ENCODE results near the gene STPG4. TPM values are rescaled to one million over a fixed set of nuclear protein-coding genes. Genes with fewer than 3 reads are reported as not detected.
A peak's percentile ranks its signal among the peaks of the same experiment; 100 is the strongest.

Gene STPG4
- total RNA-seq, 1 experiment from 2014 or later = 10.6 TPM

DNA sequence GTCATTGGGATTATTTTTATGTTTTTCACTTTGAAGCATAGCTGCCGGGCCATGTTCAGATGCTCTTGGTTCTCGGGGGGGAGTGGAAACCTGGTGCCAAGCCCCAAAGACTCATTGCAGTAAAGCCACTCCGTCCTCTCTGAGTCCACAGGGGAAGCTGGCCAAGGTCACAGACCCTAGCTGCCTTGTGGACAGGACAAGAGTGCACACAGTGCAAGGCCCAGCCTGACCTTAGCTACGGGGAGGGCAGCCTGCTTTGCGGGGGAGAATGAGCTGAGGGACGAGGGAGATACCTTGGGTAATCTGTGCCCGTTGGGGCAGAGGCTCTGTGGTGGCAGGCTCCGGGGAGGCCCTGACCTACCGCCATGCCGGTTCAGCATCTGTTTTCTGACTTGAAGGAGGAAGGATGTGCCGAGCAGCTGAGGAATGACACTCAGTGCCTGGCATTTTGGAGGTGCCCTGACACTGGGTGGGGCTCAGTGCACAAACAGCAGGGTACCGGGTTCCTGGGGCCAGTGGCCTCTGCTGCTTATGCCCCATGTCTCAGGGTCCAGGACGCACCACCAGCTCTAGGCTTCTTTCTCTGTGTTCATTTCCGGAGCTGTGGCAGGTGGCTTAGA lies 87.2 kb downstream of the STPG4 start:
- DNase-seq (ENCODE audit: low read depth, low spot score) (no peak), ATAC-seq (no peak)
- peaks cover 61% of the 10 kb centered on the region for H3K79me2 ChIP-seq (ENCODE audit: insufficient read depth, low read length)
- no peaks in the 10 kb centered on the region for H4K20me1 ChIP-seq (ENCODE audit: insufficient read depth)
- ChIA-PET POLR2A (no interaction called here), CTCF (interaction anchor here (0.6 kb wide), 1 partner anchor 320 kb away, joined by 3 read pairs; no protein-coding TSS in a partner anchor), RAD21 (ENCODE audit: low non-redundant PET in 1 of 2, low total read pairs in 2 of 2, uncharacterized antibody in 2 of 2, unreplicated experiment in 2 of 2) (no interaction called here)
- no peak overlapping the region for H3K4me3 ChIP-seq (replicated peaks in 1 of 2; ENCODE audit: low read depth in 1 of 2, low read length in 2 of 2)
- TF ChIP-seq ELF1 (IDR thresholded peaks at IDR 0.05; ENCODE audit: borderline replicate concordance, low read depth) = no peak
- TF ChIP-seq POLR2AphosphoS5 (IDR thresholded peaks at IDR 0.05; ENCODE audit: low read depth, low read length) = no peak
- TF ChIP-seq EZH2 (IDR thresholded peaks at IDR 0.05) = no peak
- TF ChIP-seq JUND (IDR thresholded peaks at IDR 0.05) = no peak
- TF ChIP-seq TCF7L2 (IDR thresholded peaks at IDR 0.05; ENCODE audit: borderline replicate concordance, extremely low read depth, insufficient read depth, insufficient read length) = no peak
- TF ChIP-seq FOSL1 (IDR thresholded peaks at IDR 0.05; ENCODE audit: low read depth) = no peak
- TF ChIP-seq CBX3 (IDR thresholded peaks at IDR 0.05; ENCODE audit: low read depth) = no peak
- TF ChIP-seq CEBPB (IDR thresholded peaks at IDR 0.05; ENCODE audit: low read depth) = no peak
- intact Hi-C loops (cut with micrococcal nuclease) = no loop called here
- H3K9me2 ChIP-seq (ENCODE audit: insufficient read depth) = no peaks in the 10 kb centered on the region
- H3K27ac ChIP-seq (ENCODE audit: low read depth, low read length) = no peak overlapping the region
- H3K36me3 ChIP-seq (ENCODE audit: control insufficient read depth in 1 of 2, insufficient read depth in 2 of 2, low read length in 2 of 2) = no peaks in the 10 kb centered on the region
- no TSS peak for BruUV-seq (replicated peaks)
- H2AFZ ChIP-seq (ENCODE audit: low read depth, low read length, poor library complexity, severe bottlenecking) = no peak overlapping the region
- no peaks in the 10 kb centered on the region for H3K9me3 ChIP-seq (ENCODE audit: control insufficient read depth in 1 of 2, insufficient read depth in 1 of 2, low read depth in 1 of 2, low read length in 2 of 2)
- no peak overlapping the region for H3K9ac ChIP-seq (ENCODE audit: low read length)
- no peaks in the 10 kb centered on the region for H3K27me3 ChIP-seq (ENCODE audit: insufficient read depth, low read length)
- H3K4me1 ChIP-seq (ENCODE audit: control insufficient read depth in 1 of 2, insufficient read depth in 2 of 2, low read length in 2 of 2) = peaks cover 55 to 100% of the 10 kb centered on the region in 2 experiments
- no peak overlapping the region for H3K4me2 ChIP-seq (ENCODE audit: low read length)

DNA sequence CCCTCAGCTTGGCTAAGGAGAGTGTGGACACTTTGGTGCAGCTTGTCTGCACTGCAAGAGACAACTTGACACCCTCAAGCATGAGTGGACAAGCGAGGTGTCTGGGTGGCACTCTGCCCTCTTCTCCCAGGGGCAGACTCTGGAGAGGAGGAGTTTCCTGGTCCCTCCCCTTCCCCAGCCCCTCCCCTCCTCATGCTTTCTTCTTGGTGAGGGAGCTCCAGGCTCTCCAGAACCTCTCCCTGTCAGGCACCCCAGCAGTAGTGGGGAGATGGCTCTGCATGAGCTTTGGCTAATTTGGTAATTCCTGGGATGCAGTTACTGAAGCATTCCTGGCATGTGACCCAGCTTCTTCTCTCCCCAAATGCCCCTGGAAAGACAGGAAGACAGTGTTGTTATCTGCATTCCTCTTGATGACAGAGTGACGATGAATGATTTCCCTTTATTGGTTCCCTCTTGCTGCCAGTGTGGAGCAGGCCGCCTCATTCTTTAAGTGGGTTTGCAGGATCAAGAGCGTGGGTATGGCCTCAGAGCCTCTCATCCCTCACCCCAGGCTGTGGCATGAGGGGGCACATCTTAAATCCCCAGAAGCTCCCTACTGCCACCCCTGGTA lies 89.2 kb downstream of the STPG4 start:
- ChIA-PET CTCF (no interaction called here), POLR2A (interaction anchor here (1.9 kb wide), 1 partner anchor 11 kb away, joined by 7 read pairs; no protein-coding TSS in a partner anchor), RAD21 (ENCODE audit: low non-redundant PET in 1 of 2, low total read pairs in 2 of 2, uncharacterized antibody in 2 of 2, unreplicated experiment in 2 of 2) (interaction anchor here in 1 of 2 experiments (0.9 kb wide), 1 partner anchor 11 kb away, joined by 4 read pairs; no protein-coding TSS in a partner anchor)
- H3K36me3 ChIP-seq (ENCODE audit: control insufficient read depth in 1 of 2, insufficient read depth in 2 of 2, low read length in 2 of 2) = no peaks in the 10 kb centered on the region
- ATAC-seq = peak; percentile 35
- H3K79me2 ChIP-seq (ENCODE audit: insufficient read depth, low read length) = peaks cover 49% of the 10 kb centered on the region
- H3K4me3 ChIP-seq (replicated peaks in 1 of 2; ENCODE audit: low read depth in 1 of 2, low read length in 2 of 2) = peak overlapping the region in 1 of 2 experiments; percentile 1; a peak in 1 of 4 replicates
- H2AFZ ChIP-seq (ENCODE audit: low read depth, low read length, poor library complexity, severe bottlenecking) = no peak overlapping the region
- H3K9me3 ChIP-seq (ENCODE audit: control insufficient read depth in 1 of 2, insufficient read depth in 1 of 2, low read depth in 1 of 2, low read length in 2 of 2) = no peaks in the 10 kb centered on the region
- no peaks in the 10 kb centered on the region for H3K9me2 ChIP-seq (ENCODE audit: insufficient read depth)
- BruUV-seq (replicated peaks) = no TSS peak
- no peak for DNase-seq (ENCODE audit: low read depth, low spot score)
- intact Hi-C loops (cut with micrococcal nuclease) = no loop called here
- no peaks in the 10 kb centered on the region for H4K20me1 ChIP-seq (ENCODE audit: insufficient read depth)
- H3K4me2 ChIP-seq (ENCODE audit: low read length) = peak overlapping the region; percentile 70
- H3K9ac ChIP-seq (ENCODE audit: low read length) = peak overlapping the region; percentile 47
- no peaks in the 10 kb centered on the region for H3K27me3 ChIP-seq (ENCODE audit: insufficient read depth, low read length)
- H3K27ac ChIP-seq (ENCODE audit: low read depth, low read length) = peak overlapping the region; percentile 30; the same call in 1 of the 2 replicates
- H3K4me1 ChIP-seq (ENCODE audit: control insufficient read depth in 1 of 2, insufficient read depth in 2 of 2, low read length in 2 of 2) = peaks cover 41 to 80% of the 10 kb centered on the region in 2 experiments
- TF ChIP-seq, protein P1, sequence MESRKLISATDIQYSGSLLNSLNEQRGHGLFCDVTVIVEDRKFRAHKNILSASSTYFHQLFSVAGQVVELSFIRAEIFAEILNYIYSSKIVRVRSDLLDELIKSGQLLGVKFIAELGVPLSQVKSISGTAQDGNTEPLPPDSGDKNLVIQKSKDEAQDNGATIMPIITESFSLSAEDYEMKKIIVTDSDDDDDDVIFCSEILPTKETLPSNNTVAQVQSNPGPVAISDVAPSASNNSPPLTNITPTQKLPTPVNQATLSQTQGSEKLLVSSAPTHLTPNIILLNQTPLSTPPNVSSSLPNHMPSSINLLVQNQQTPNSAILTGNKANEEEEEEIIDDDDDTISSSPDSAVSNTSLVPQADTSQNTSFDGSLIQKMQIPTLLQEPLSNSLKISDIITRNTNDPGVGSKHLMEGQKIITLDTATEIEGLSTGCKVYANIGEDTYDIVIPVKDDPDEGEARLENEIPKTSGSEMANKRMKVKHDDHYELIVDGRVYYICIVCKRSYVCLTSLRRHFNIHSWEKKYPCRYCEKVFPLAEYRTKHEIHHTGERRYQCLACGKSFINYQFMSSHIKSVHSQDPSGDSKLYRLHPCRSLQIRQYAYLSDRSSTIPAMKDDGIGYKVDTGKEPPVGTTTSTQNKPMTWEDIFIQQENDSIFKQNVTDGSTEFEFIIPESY (IDR thresholded peaks at IDR 0.05; ENCODE audit: extremely low read depth, insufficient replicate concordance, low read length) = no peak
- TF ChIP-seq SIN3A (IDR thresholded peaks at IDR 0.05; ENCODE audit: low read depth) (0 out of 2 replicates have a peak, but pooled peaks have one; percentile 15), SRF (IDR thresholded peaks at IDR 0.05; ENCODE audit: low read depth) (no peak), SP1 (IDR thresholded peaks at IDR 0.05; ENCODE audit: low read depth) (peak; percentile 19; the same call in 1 of the 2 replicates)
- TF ChIP-seq, protein P2, sequence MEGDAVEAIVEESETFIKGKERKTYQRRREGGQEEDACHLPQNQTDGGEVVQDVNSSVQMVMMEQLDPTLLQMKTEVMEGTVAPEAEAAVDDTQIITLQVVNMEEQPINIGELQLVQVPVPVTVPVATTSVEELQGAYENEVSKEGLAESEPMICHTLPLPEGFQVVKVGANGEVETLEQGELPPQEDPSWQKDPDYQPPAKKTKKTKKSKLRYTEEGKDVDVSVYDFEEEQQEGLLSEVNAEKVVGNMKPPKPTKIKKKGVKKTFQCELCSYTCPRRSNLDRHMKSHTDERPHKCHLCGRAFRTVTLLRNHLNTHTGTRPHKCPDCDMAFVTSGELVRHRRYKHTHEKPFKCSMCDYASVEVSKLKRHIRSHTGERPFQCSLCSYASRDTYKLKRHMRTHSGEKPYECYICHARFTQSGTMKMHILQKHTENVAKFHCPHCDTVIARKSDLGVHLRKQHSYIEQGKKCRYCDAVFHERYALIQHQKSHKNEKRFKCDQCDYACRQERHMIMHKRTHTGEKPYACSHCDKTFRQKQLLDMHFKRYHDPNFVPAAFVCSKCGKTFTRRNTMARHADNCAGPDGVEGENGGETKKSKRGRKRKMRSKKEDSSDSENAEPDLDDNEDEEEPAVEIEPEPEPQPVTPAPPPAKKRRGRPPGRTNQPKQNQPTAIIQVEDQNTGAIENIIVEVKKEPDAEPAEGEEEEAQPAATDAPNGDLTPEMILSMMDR (IDR thresholded peaks at IDR 0.05 in 2 of 3, conservative IDR thresholded peaks at IDR 0.05 in 1 of 3; ENCODE audit: borderline replicate concordance in 1 of 3, insufficient read depth in 1 of 3, low read depth in 2 of 3, low read length in 2 of 3) = 0 out of 6 replicates have a peak, but pooled peaks of 1 of the 3 experiments have one; percentile 17
